NCI-H187 (cell line): ENCODE data around the gene MYRFL.
A peak's percentile ranks its signal among the peaks of the same experiment; 100 is the strongest.
"Not testable (repeated sequence)": the region's sequence is repeated elsewhere in the genome, so short reads cannot be mapped to it uniquely, and the experiment has no call there.

Source experiments
- DNase-seq, 2 experiments: peaks; one replicate each; lab custom pipeline; 2025; lab: John Stamatoyannopoulos, UW

The MYRFL gene

GRCh38 chr12:69843608-69844007 is 18.6 kb downstream of the MYRFL start:
- no peak for DNase-seq

- no peak for DNase-seq
Observed at GRCh38 chr12:69844416-69844815, 19.4 kb downstream of the MYRFL start.

DNA sequence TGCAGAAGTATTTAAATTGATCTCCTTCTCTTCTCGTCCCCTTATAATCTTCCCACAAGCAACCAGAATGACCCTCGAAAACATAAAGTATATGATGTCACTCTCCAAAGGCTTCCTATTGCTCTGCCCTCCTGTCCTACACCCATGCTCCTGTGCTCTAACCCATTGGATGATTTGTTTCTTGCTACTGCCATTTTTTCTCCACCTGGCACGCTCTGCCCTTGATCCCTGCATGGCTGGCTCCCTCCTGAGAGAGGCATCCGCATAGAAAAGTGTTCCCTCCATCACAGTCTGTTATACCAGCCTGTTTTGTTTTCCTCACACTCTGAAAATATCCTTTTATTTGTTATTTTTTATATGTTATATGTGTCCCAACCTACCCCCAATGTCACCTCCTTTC is 19.8 kb downstream of the MYRFL start:
- DNase-seq, result no peak

DNA sequence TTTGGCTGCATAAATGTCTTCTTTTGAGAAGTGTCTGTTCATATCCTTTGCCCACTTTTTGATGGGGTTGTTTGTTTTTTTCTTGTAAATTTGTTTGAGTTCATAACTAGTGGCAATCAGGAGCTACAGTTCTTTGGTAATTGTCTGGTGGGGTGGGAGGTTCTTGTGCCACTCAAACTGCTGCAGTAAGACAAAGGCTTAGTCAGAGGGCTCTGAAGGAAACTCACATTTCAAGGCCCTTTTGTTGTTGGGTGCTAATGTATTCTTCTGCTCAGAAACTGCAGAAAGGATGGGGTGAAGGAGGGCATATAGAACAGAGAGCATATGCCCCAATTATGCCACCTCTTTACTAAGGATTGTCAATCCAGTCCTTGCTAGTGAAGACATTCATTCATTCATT is 21.9 kb downstream of the MYRFL start:
- no peak for DNase-seq

GRCh38 chr12:69851976-69852375 is 26.9 kb downstream of the MYRFL start:
- DNase-seq, result no peak

- not testable (repeated sequence) for DNase-seq
Observed at GRCh38 chr12:69853176-69853961, 28.3 kb downstream of the MYRFL start.

GRCh38 chr12:69866698-69867097 is 41.7 kb downstream of the MYRFL start:
- no peak for DNase-seq

GRCh38 chr12:69868695-69869094 is 43.7 kb downstream of the MYRFL start:
- no peak for DNase-seq

GRCh38 chr12:69872804-69873203 is 47.8 kb downstream of the MYRFL start:
- no peak for DNase-seq

DNA sequence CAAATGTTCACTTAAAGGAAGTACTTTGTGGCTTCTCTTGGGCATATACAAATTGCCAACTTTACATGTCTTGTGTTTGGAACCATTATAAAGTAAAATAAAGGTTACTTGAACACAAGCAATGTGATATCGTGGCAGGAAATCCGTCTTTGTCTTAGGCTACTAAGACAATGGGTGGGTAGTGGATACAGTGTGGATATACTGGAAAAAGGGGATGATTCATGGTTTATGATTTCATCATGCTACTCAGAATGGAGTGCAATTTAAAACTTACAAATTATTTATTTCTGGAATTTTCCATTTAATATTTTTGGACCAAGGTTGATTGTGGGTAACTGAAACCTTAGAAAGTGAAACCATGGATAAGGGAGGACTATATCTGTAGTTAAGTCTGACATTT is 48.4 kb downstream of the MYRFL start:
- DNase-seq, result no peak

DNA sequence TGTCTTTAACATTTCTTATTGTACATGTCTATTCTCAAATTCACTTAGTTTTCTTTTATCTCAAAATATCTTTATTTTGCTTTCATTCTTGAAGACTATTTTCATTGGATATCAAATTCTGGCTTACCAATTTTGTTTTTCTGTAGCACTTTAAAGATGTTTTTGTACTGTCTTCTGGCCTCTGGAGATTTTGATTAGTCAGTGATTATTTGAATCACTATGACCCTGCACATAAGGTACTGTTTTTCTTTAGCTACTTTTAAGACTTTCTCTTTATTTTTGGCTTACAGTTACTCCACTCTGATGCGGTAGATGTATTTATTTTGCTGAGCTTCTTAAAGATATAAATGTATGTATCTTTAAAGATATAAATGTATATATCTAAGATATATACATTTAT is 49.6 kb downstream of the MYRFL start:
- no peak for DNase-seq

DNA sequence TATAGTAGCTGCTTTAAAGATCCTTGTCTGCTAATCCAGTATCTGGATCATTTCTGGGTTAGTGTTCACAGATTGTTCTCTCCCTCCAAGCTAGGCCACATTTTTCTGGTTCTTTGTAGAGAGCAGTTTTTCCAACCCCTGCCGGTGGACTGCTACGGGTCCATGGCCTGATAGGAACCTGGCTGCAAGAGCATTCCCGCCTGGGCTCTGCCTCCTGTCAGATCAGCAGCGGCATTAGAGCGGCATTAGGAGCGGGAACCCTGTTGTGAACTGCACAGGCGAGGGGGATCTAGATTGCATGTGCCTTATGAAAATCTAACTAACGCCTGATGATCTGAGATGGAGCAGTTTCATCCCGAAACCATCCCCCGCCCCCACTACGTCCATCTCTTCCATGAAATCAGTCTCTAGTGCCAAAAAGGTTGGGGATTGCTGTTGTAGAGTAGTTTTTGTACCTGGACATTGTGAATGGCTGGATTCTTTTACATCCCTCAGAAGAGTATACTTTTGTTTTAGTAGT is 50.4 kb downstream of the MYRFL start:
- no peak for DNase-seq

GRCh38 chr12:69879007-69879960 is 54.3 kb downstream of the MYRFL start:
- peak; percentile 16 to 67 for DNase-seq

DNA sequence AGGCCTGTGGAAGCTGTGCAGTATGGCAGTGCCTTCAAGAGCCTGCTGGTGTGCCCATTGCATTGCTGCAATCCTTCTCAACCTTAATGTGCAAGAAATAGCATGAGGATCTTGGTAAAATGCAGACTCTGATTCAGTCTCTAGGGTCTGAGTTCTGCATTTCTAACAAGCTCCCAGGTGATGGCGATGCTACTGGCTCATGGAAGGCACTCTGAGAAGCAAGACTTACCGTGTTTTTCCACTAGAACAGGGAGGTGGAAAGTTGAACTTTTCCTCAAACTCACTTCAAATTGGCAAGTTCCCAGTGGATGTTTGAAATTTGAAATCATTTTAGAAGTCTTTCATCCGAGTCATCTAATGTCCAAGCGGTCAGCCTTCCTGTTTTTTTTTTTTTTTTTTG is 55.5 kb downstream of the MYRFL start:
- no peak for DNase-seq

- DNase-seq, result no peak
Observed at GRCh38 chr12:69881771-69882170, 56.7 kb downstream of the MYRFL start.

- no peak for DNase-seq
Observed at GRCh38 chr12:69884386-69884785, 59.4 kb downstream of the MYRFL start.

DNA sequence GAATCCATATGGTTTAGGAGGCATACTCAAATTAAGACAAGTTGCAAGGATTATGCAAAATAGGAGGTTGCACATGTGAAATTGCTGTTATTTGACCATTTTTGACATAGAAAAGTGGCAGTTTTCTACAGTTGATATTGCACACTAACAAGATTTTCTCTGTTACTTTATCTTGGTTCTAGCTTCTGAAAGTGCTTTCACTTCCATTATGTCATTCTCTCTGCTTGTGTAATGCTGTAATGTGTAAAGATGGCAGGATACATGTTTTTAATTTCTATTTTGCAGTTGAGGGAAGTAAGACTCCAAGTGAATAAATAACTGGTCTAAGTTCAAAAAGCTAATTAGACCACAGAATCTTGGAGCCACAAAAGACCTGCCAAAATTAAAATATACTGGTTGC is 60.6 kb downstream of the MYRFL start:
- DNase-seq, result no peak

- DNase-seq, result no peak
Observed at GRCh38 chr12:69886109-69886508, 61.1 kb downstream of the MYRFL start.

DNA sequence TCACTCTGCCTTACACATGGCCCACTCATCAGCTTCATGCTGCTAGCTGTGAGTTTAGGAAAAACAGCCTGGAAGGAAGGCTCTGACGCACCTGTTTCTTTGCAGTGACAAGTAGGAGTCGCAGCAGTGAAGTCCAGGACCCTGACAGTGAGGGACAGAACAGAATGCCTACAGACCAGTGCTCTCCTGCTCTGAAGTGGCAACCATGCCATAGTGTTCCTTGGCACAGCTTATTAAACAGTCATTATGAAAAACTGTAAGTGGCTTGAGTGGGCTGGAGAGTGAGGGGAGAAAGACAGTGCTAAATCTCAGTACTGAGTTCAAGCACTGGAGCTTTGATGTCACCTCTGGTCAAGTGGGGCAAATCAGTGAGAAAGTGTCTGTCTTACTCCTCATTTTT is 61.7 kb downstream of the MYRFL start:
- no peak for DNase-seq

DNA sequence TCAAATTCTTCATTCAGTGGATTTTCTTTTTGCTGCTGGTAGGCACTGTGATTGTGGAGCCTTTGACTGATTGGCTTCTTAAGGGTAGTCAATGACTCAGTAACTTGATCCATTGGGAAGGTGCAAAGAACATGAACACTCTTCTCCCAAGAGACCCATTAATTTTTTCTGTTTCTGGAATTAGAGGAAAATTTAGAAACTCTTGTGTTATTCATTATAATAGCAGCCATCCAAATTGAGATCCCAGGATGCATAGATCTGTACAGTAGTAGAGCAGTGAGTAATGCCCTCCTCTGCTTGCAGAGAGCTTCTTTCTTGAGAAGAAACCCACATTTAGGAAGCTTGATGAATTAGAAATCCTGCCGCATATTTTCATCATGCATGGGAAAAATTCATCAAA is 63.9 kb downstream of the MYRFL start:
- no peak for DNase-seq

DNA sequence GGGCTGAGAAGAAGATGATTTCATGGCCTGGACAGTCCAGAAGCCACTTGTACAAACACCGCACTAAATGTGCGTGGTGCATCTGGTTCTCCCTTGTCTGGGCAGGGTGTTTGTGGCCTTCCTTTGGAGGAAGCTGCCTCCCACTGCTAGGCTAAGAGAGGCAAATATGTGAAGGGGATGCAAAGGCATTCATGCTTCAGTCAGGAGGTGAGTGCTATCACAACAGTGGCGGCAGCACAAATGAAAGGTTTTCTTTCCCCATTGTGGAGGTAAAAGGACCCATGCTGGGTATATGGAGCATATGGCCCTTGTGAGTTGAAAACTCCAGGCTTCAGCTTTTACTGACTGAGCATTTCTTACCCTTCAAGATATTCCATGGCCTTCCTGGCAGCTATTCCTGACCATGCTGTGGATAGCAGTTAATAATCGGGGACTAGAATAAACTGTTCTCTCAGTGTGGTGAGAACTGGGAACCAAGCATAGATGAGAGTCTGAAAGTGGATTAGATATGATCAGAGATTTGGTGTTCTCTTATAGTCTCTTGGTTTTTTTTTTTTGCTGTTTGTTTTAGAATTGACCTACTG is 69.9 kb downstream of the MYRFL start:
- DNase-seq, result no peak

DNA sequence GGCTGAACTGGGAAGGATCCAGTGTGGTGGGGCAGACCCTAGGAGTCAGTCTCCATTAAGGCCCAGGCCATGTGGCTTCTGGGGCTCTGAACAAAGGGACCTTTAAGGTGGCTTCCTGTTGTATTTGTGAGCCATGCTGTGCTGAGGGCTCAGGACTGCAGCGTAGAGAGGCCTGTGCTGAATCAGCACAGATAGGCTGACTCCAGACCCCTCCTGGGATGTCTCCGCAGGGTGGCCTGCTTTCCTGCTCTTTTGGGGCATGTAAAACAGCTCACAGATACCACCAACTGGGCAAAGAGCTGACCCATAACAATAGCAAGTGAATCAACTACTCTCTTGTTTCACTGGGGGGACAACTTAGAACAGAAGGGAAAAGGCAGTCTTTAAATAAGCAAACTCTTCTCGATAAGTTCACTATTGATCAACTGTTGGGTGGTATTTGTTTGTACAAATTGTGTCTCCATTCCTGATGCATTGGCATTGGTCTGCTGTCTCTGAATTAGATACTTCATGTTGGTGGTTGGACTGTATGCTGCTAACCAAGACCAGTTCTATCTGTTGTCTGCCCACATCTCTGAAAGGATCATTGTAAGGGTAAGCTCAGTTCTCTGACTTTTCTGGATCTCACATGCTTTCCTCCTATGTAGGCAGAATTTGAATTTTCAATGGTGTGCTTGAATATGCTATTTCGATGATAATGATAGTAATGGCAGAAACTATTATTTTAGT is 71.8 kb downstream of the MYRFL start:
- no peak for DNase-seq
